SJCRH30 (cell line): Measurements from ENCODE around the gene TMX4. TPM values are rescaled to one million over a fixed set of nuclear protein-coding genes. Genes with fewer than 3 reads are reported as not detected.

ENCODE experiments used
- DNase-seq, 2 experiments: peaks; one replicate each; pipeline ENCODE4 v3.0.0-alpha.2; 2015 to 2020
- H3K27ac ChIP-seq: fragments of 250-450 bp; sonication (Bioruptor Pico); 2 replicates; pipeline ENCODE4 v1.5.1; 2020; ENCODE audit warnings: mild to moderate bottlenecking, moderate library complexity
- H3K27me3 ChIP-seq: fragments of 250-450 bp; sonication (Bioruptor Pico); 2 replicates; pipeline ENCODE4 v1.5.1; 2020; ENCODE audit warnings: mild to moderate bottlenecking, moderate library complexity
- H3K36me3 ChIP-seq: fragments of 250-450 bp; sonication (Bioruptor Pico); 2 replicates; pipeline ENCODE4 v1.5.1; 2020; ENCODE audit warnings: mild to moderate bottlenecking, moderate library complexity
- H3K4me1 ChIP-seq: fragments of 250-450 bp; sonication (Bioruptor Pico); 2 replicates; pipeline ENCODE4 v1.5.1; 2020; ENCODE audit warnings: mild to moderate bottlenecking, moderate library complexity
- H3K4me3 ChIP-seq: fragments of 250-450 bp; sonication (Bioruptor Pico); 2 replicates; pipeline ENCODE4 v1.5.1; 2020; ENCODE audit warnings: mild to moderate bottlenecking, moderate library complexity
- H3K9me3 ChIP-seq: fragments of 250-450 bp; sonication (Bioruptor Pico); replicated peaks from 2 replicates; pipeline ENCODE4 v1.5.1; 2020; ENCODE audit warnings: mild to moderate bottlenecking, moderate library complexity
- total RNA-seq: library from RNA; depleted of rRNA; stranded (reverse); fragments of >200 nt; shearing (Covaris generic); gene quantifications from 2 replicates; pipeline ENCODE4 v1.2.3, GENCODE V29; 2014

Gene TMX4
- total RNA-seq, 1 experiment from 2014 or later: 125 TPM

- H3K9me3 ChIP-seq: peaks cover 6% of the 10 kb centered on the region; the same call in 1 of the 2 replicates
- peaks cover 86% of the 10 kb centered on the region for H3K36me3 ChIP-seq
- H3K4me3 ChIP-seq: no peak overlapping the region
- no peak for DNase-seq
- H3K4me1 ChIP-seq: no peaks in the 10 kb centered on the region
- H3K27me3 ChIP-seq: no peaks in the 10 kb centered on the region
- no peak overlapping the region for H3K27ac ChIP-seq
Measured at GRCh38 chr20:7996898-7997297, 22.7 kb downstream of the TMX4 start.

GRCh38 chr20:7994809-7995208 is 24.8 kb downstream of the TMX4 start:
- Histone ChIP-seq H3K4me1 (no peaks in the 10 kb centered on the region), H3K4me3 (no peak overlapping the region), H3K36me3 (peaks cover 69% of the 10 kb centered on the region), H3K27me3 (no peaks in the 10 kb centered on the region), H3K9me3 (peaks cover 6% of the 10 kb centered on the region; the same call in 1 of the 2 replicates), H3K27ac (no peak overlapping the region)
- no peak for DNase-seq

GRCh38 chr20:7993703-7994102 is 25.9 kb downstream of the TMX4 start:
- no peak overlapping the region for H3K27ac ChIP-seq
- H3K4me3 ChIP-seq: no peak overlapping the region
- no peaks in the 10 kb centered on the region for H3K27me3 ChIP-seq
- no peak for DNase-seq
- H3K4me1 ChIP-seq: no peaks in the 10 kb centered on the region
- H3K36me3 ChIP-seq: peaks cover 58% of the 10 kb centered on the region
- H3K9me3 ChIP-seq: peaks cover 6% of the 10 kb centered on the region; the same call in 1 of the 2 replicates

GRCh38 chr20:7993238-7993637 is 26.3 kb downstream of the TMX4 start:
- H3K36me3 ChIP-seq: peaks cover 54% of the 10 kb centered on the region

GRCh38 chr20:7990385-7990784 is 29.2 kb downstream of the TMX4 start:
- peaks cover 32% of the 10 kb centered on the region for H3K36me3 ChIP-seq
- H3K27ac ChIP-seq: no peak overlapping the region
- H3K4me3 ChIP-seq: no peak overlapping the region
- no peaks in the 10 kb centered on the region for H3K27me3 ChIP-seq
- DNase-seq: no peak
- no peaks in the 10 kb centered on the region for H3K4me1 ChIP-seq
- H3K9me3 ChIP-seq: peaks cover 6% of the 10 kb centered on the region; the same call in 1 of the 2 replicates

More at GRCh38 chr20:7993238-7993637, 26.3 kb downstream of the TMX4 start:
- peaks cover 6% of the 10 kb centered on the region; the same call in 1 of the 2 replicates for H3K9me3 ChIP-seq
- no peak overlapping the region for H3K27ac ChIP-seq
- DNase-seq: no peak
- no peaks in the 10 kb centered on the region for H3K4me1 ChIP-seq
- no peak overlapping the region for H3K4me3 ChIP-seq
- no peaks in the 10 kb centered on the region for H3K27me3 ChIP-seq

GRCh38 chr20:7989379-7989778 is 30.2 kb downstream of the TMX4 start:
- Histone ChIP-seq H3K27ac (no peak overlapping the region), H3K27me3 (no peaks in the 10 kb centered on the region), H3K36me3 (peaks cover 25% of the 10 kb centered on the region), H3K4me1 (no peaks in the 10 kb centered on the region), H3K4me3 (no peak overlapping the region), H3K9me3 (peaks cover 6% of the 10 kb centered on the region; the same call in 1 of the 2 replicates)
- DNase-seq: no peak

GRCh38 chr20:7985916-7986315 is 33.6 kb downstream of the TMX4 start:
- Histone ChIP-seq H3K27ac (no peak overlapping the region), H3K36me3 (peaks cover 34% of the 10 kb centered on the region), H3K9me3 (no peaks in the 10 kb centered on the region), H3K4me3 (no peak overlapping the region), H3K27me3 (no peaks in the 10 kb centered on the region), H3K4me1 (no peaks in the 10 kb centered on the region)
- DNase-seq: no peak

GRCh38 chr20:7984192-7984591 is 35.4 kb downstream of the TMX4 start:
- Histone ChIP-seq H3K36me3 (peaks cover 44% of the 10 kb centered on the region), H3K4me3 (no peak overlapping the region), H3K27ac (no peak overlapping the region), H3K4me1 (no peaks in the 10 kb centered on the region), H3K27me3 (no peaks in the 10 kb centered on the region), H3K9me3 (no peaks in the 10 kb centered on the region)
- DNase-seq: no peak

GRCh38 chr20:7981374-7981773 is 38.2 kb downstream of the TMX4 start:
- H3K4me1 ChIP-seq: no peaks in the 10 kb centered on the region
- H3K36me3 ChIP-seq: peaks cover 44% of the 10 kb centered on the region
- H3K27ac ChIP-seq: no peak overlapping the region
- DNase-seq: no peak
- no peaks in the 10 kb centered on the region for H3K9me3 ChIP-seq
- H3K27me3 ChIP-seq: no peaks in the 10 kb centered on the region
- no peak overlapping the region for H3K4me3 ChIP-seq

GRCh38 chr20:7980332-7981046 is 39.1 kb downstream of the TMX4 start:
- no peaks in the 10 kb centered on the region for H3K4me1 ChIP-seq
- H3K27me3 ChIP-seq: no peaks in the 10 kb centered on the region
- H3K27ac ChIP-seq: no peak overlapping the region
- peaks cover 39% of the 10 kb centered on the region for H3K36me3 ChIP-seq
- no peak overlapping the region for H3K4me3 ChIP-seq
- peak in 1 of 2 experiments; percentile 37 for DNase-seq
- no peaks in the 10 kb centered on the region for H3K9me3 ChIP-seq

GRCh38 chr20:7977709-7978108 is 41.9 kb downstream of the TMX4 start:
- no peaks in the 10 kb centered on the region for H3K4me1 ChIP-seq
- H3K36me3 ChIP-seq: peaks cover 27% of the 10 kb centered on the region
- no peak overlapping the region for H3K4me3 ChIP-seq
- no peaks in the 10 kb centered on the region for H3K9me3 ChIP-seq
- no peak for DNase-seq
- no peaks in the 10 kb centered on the region for H3K27me3 ChIP-seq
- H3K27ac ChIP-seq: no peak overlapping the region

- Histone ChIP-seq H3K36me3 (peaks cover 12% of the 10 kb centered on the region; the same call in 1 of the 2 replicates), H3K27ac (no peak overlapping the region), H3K27me3 (no peaks in the 10 kb centered on the region), H3K9me3 (no peaks in the 10 kb centered on the region), H3K4me3 (no peak overlapping the region), H3K4me1 (no peaks in the 10 kb centered on the region)
- no peak for DNase-seq
Measured at GRCh38 chr20:7975851-7976414, 43.6 kb downstream of the TMX4 start.

GRCh38 chr20:7974785-7975435 is 44.7 kb downstream of the TMX4 start:
- H3K4me1 ChIP-seq: no peaks in the 10 kb centered on the region
- no peak for DNase-seq
- H3K4me3 ChIP-seq: no peak overlapping the region
- H3K9me3 ChIP-seq: no peaks in the 10 kb centered on the region
- no peaks in the 10 kb centered on the region for H3K27me3 ChIP-seq
- H3K27ac ChIP-seq: no peak overlapping the region
- H3K36me3 ChIP-seq: peaks cover 2% of the 10 kb centered on the region; the same call in 1 of the 2 replicates

GRCh38 chr20:7971536-7972280 is 47.9 kb downstream of the TMX4 start:
- no peak for DNase-seq
- Histone ChIP-seq H3K9me3 (no peaks in the 10 kb centered on the region), H3K27me3 (no peaks in the 10 kb centered on the region), H3K27ac (no peak overlapping the region), H3K4me3 (no peak overlapping the region), H3K4me1 (no peaks in the 10 kb centered on the region), H3K36me3 (no peaks in the 10 kb centered on the region)
